GM12891 (cell line): ENCODE data around the gene STX3.
"Not testable (repeated sequence)": the region's sequence is repeated elsewhere in the genome, so short reads cannot be mapped to it uniquely, and the experiment has no call there.

Experiments
- DNase-seq: peaks from one replicate; pipeline ENCODE4 v3.0.0; 2011; ENCODE audit warnings: low spot score; ENCODE audit not compliant: insufficient read length
- FAIRE-seq: peaks from 2 replicates; lab custom pipeline; 2011; peaks lifted over from hg19 to GRCh38; lab: Jason Lieb, UNC
- PAX5 ChIP-seq: IDR thresholded peaks from 2 replicates; pipeline ENCODE4 v1.6.1; 2011; ENCODE audit warnings: low read length, moderate library complexity, mild to moderate bottlenecking; ENCODE audit not compliant: insufficient read depth, severe bottlenecking
- POLR2A ChIP-seq: IDR thresholded peaks from 2 replicates; pipeline ENCODE4 v1.6.1; 2011; ENCODE audit warnings: low read depth, low read length, control low read depth
- POLR2AphosphoS5 ChIP-seq: IDR thresholded peaks from 2 replicates; pipeline ENCODE4 v1.6.1; 2011; ENCODE audit warnings: low read depth, low read length, control low read depth
- POU2F2 ChIP-seq: IDR thresholded peaks from 2 replicates; pipeline ENCODE4 v1.6.1; 2011; ENCODE audit warnings: low read depth, mild to moderate bottlenecking, control low read depth, low read length, moderate library complexity
- SPI1 ChIP-seq: IDR thresholded peaks from 2 replicates; pipeline ENCODE4 v1.6.1; 2011; ENCODE audit warnings: low read depth, low read length, control low read depth
- TAF1 ChIP-seq: IDR thresholded peaks from 2 replicates; pipeline ENCODE4 v1.6.1; 2011; ENCODE audit warnings: low read depth, low read length, control low read depth

The STX3 gene

DNA sequence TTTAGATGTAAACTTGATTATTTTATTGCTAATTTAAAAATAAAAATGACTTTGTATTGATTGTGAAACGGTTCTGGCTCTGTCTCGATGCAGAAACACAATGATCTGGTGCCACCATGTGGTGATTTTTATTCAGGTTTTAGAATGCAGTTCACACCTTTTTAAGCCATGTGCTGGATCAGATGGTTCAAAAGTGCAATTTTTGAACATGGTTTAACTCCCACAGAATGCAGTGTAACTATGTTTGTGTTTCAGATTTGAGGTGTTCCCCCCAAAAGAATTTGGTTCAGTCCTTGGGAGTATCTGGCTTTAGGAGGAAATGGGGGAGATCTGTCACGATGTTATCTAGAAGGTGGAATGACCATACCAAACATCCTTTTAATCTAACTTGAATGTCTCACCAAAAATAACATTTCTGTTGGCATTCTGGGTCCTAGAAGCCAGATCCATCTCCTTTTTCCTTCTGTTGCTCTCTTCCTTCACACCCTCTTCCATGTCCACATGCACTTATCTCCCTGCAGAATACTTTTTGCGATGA is 47.5 kb downstream of the STX3 start:
- TF ChIP-seq SPI1 = no peak
- no peak for TF ChIP-seq TAF1
- no peak for TF ChIP-seq POLR2A
- no peak for TF ChIP-seq PAX5
- no peak for TF ChIP-seq POLR2AphosphoS5
- TF ChIP-seq POU2F2 = no peak
- no peak for FAIRE-seq

GRCh38 chr11:59804061-59804460 is 48.9 kb downstream of the STX3 start:
- TF ChIP-seq POLR2A (no peak), TAF1 (no peak), SPI1 (no peak), POU2F2 (no peak), PAX5 (no peak), POLR2AphosphoS5 (no peak)
- DNase-seq (no peak), FAIRE-seq (no peak)

More for the DNA sequence above, 47.5 kb downstream of the STX3 start:
- DNase-seq = no peak

- TF ChIP-seq TAF1 (no peak), PAX5 (no peak), POLR2A (no peak), SPI1 (no peak), POLR2AphosphoS5 (no peak), POU2F2 (no peak)
- DNase-seq = no peak
- no peak for FAIRE-seq
Observed at GRCh38 chr11:59807047-59807610, 52.0 kb downstream of the STX3 start.

GRCh38 chr11:59810189-59810910 is 55.2 kb downstream of the STX3 start, which contains the start of gene MRPL16:
Gene MRPL16 (minus strand): TSS chr11:59810778. CDS start chr11:59810658, 120 bp downstream.
- FAIRE-seq = peak; percentile 93
- peak; percentile 68 for DNase-seq
- peak; percentile 85 for TF ChIP-seq POLR2AphosphoS5
- peak; percentile 89 for TF ChIP-seq POU2F2
- peak; percentile 96 for TF ChIP-seq TAF1
- TF ChIP-seq POLR2A = peak; percentile 83
- peak; percentile 57 for TF ChIP-seq PAX5
- no peak for TF ChIP-seq SPI1

DNA sequence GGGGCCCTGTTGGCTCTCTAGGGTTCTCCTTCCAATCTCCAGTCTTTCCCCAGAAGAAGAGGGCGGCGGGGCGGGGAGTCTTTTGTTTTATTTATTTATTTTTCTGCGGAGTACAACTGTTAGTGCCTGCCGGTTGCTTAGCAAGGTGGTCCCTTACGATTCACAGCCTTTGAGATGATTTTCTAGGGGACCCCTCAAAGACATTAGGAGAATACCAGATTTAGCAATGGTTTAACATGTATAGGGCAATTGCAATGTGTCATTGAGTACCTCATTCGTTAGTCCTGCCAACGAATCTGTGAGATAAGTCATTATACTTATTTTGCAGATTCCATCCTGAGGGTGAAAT is 55.7 kb downstream of the STX3 start:
- no peak for TF ChIP-seq POU2F2
- no peak for TF ChIP-seq PAX5
- TF ChIP-seq POLR2A = no peak
- no peak for TF ChIP-seq SPI1
- TF ChIP-seq POLR2AphosphoS5 = no peak
- TF ChIP-seq TAF1 = no peak
- FAIRE-seq (no peak), DNase-seq (no peak)

- FAIRE-seq (no peak), DNase-seq (no peak)
- no peak for TF ChIP-seq TAF1
- TF ChIP-seq POU2F2 = no peak
- no peak for TF ChIP-seq POLR2AphosphoS5
- no peak for TF ChIP-seq SPI1
- TF ChIP-seq PAX5 = no peak
- no peak for TF ChIP-seq POLR2A
Observed at GRCh38 chr11:59812220-59812619, 57.0 kb downstream of the STX3 start.

DNA sequence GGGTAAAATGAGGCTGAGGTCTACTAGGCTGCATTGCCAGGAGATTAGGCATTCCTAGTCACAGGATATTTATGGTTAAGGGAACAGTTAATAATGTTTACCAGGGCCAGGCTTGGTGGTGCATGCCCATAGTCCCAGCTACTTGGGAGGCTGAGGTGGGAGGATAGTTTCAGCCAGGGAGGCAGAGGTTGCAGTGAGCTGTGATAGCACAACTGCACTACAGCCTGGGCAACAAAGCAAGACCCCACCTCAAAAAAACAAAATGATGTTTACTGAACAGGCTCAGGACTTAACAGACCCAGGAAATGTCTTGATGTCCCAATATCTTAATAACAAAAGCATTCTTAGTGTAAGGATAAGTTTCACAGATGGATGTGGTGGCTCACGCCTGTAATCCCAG is 58.2 kb downstream of the STX3 start:
- TF ChIP-seq POLR2A (no peak), TAF1 (no peak), SPI1 (no peak), PAX5 (no peak), POLR2AphosphoS5 (no peak), POU2F2 (no peak)
- no peak for DNase-seq
- peak; percentile 51 for FAIRE-seq

DNA sequence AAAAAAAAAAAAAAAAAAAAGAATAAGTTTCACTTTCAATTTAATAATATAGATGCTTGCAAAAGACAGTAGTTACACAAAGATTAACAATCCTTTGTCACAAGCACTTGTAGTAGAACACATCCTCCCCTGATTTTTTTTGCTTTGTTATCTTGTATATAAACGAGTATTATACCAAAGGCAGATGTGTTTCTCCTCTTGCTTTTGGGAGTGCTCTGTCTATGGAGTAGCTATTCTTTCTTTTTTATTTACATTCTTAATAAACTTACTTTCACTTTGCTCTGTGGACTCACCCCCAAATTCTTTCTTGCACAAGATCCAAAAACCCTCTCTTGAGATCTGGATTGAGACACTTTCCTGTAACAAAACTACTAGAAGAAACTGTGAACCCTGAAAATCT is 58.8 kb downstream of the STX3 start:
- FAIRE-seq (no peak), DNase-seq (no peak)
- no peak for TF ChIP-seq POLR2AphosphoS5

DNA sequence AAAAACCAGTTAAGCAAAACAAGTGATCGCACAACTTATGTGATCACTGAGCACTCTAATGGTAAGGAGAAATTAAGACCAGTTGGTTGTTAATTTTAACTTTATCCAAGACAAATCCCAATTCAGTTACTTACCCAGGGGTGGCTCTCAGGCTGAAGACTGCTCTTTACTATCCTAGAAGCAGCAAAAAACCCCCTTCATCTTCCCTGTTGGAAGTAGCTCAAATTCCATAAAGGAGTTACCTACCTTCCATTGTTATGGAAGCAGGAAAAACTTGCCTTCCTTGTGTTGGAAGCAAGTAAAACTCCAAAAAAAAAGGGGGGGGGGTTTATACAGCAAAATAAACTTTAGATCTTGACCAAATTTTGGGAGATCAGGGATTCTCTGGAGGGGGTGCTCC is 60.6 kb downstream of the STX3 start:
- DNase-seq (no peak), FAIRE-seq (no peak)
- no peak for TF ChIP-seq POU2F2
- TF ChIP-seq POLR2AphosphoS5 = no peak
- no peak for TF ChIP-seq POLR2A
- TF ChIP-seq TAF1 = no peak
- TF ChIP-seq PAX5 = no peak
- no peak for TF ChIP-seq SPI1

DNA sequence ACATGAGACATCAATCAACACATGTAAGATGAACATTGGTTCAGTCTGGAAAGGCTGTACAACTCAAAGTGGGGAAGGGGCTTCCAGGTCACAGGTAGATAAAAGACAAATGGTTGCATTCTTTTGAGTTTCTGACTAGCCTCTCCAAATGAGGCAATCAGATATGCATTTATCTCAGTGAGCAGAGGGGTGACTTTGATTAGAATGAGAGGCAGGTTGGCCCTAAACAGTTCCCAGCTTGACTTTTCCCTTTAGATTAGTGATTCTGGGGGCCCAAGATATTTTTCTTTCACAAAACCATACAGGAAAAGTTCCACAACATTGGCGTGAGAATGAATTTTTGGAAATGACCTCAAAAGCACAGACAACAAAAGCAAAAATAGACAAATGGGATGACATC is 61.3 kb downstream of the STX3 start:
- DNase-seq, FAIRE-seq: not testable (repeated sequence)
